Right kidney (tissue), 1 donor: ENCODE data around the gene DUSP22.

Experiments
- DNase-seq: peaks from one replicate; pipeline ENCODE4 v3.0.0-alpha.2; 2016

Gene DUSP22

DNA sequence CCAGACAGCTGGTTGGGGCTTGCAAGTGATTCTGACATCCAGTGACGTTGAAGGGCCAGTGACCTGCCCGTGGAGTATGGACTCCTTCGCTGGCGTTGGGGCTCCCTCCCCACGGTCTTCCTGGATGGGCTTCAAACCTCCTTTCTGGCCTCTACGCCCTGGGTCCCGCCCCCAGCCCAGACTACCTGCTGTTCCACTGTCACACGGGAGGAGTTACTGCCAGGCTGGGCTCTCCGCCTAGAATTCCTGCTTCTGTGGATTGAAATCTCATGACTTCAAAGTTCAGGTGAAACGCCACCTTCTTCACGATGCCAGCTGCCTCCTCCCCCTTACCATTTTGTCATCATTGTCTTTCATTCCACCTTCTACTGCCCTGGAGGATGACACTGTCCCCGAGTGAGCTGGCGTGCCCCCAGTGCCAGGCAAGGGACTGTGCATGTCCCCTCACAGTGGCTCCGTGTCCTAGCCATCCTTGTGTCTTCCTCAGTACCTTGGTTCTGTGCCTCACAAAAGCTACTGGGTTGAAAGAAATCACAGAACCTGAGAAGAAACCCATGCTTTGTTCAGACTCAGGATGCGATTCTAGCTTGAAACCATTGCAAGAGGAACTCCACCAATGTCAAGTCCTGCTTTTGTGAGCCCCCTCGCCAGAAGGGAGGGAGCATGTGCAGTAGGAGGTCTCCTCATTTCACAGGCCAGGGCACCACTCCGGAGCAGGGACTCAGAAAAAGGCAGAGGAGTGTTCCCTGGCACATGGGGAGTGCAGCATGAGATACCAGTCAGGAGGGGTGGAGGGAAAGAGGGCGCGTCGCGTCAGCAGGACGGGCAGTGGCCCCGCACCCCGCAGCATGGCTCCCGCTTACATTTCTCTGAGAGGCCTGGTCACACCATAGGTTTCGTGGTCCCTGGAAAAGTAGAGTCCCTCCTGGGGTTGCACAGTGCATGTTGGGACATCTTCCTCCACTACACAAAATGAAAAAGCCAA lies 88.2 kb downstream of the DUSP22 start:
- DNase-seq = no peak

DNA sequence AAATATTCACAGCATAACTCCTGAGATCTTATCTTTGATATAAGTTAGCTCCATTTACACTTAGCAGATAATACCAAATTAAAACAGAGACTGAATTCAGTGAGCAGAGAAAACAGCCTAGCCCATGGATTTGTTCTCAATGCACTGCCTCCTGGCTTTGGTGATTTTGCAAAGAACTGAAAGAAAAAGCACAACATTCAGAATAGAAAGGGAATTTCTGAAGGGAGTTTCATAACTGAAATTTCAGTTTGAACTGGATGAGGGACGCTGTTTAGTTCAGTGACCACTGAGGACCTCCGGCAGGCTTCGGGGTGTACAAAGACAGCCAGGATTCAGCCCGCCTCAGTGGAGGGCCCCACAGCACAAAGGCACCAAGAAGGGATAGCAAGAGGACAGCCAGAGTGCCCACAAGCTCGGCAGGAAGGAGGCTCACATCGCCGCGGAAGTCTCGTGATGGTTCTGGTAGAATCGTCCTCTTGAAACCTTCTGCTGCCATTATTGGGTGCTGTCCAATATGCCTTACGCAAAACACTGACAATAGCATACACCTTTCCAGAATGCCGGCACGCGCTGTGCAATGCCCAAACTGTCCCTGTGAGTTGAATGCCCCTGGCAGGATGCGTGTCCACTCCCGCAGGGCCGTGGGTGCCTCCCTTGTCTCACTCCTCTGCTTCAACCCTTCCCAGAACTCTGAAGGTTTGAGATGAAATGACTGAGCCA lies 89.6 kb downstream of the DUSP22 start:
- no peak for DNase-seq

GRCh38 chr6:382883-383810 lies 90.9 kb downstream of the DUSP22 start:
- no peak for DNase-seq

DNA sequence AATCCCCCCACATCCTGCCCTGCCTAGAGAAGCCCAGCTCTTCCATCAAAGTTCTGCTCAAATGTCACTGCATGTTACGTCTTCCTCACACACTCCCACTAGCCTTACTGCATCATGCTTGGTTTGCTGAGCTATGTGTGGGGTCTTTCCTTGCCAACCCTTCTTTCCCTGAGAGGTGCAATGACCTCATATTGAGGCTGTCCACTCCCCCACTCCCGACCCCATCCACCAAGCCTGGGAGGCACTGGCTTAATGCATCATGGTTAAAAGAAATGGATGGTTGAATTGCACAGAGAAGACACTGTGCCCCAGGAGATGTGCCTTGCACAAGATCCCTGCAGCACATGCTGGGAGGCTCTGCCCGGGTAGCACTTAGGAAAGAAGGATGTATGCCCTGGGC lies 91.6 kb downstream of the DUSP22 start:
- no peak for DNase-seq

DNA sequence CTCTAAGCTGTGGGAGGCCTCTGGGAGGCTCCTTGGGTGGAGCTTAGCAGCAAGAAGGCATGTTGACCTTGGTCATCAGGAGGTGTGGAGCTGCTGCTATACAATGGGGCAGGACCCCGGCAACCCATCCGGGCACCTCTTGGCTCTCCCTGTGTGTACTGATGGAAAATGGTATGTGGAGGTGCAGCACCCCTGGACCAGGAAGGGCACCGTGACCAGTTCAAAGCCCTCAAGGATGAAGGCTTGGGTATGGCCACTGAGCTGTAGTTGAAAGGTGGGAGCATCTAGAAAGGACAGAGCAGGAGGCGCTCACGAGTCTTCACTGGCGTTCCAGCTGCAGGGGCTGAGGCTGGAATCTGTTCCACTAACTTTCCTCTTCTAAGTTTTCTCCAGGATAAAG lies 92.6 kb downstream of the DUSP22 start:
- no peak for DNase-seq

DNA sequence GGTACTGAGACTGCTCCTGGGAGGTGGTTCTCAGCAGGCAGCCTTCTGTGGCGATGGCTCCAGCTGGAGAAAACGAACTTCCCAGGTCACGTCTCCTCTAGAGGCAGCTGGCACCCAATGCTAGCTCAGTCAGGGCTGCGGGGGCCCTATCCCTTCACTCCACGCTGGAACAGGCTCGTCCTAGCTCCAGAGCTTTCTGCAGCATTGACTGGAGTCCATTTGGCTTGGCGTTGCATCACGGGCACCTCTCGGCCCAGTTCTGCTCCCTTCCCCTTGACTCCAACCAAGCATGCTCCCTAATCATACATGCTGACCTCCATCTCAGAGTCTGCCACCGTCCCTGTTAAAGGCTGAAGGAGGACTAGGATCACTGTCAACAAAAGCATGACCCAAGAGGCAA lies 93.3 kb downstream of the DUSP22 start:
- no peak for DNase-seq

DNA sequence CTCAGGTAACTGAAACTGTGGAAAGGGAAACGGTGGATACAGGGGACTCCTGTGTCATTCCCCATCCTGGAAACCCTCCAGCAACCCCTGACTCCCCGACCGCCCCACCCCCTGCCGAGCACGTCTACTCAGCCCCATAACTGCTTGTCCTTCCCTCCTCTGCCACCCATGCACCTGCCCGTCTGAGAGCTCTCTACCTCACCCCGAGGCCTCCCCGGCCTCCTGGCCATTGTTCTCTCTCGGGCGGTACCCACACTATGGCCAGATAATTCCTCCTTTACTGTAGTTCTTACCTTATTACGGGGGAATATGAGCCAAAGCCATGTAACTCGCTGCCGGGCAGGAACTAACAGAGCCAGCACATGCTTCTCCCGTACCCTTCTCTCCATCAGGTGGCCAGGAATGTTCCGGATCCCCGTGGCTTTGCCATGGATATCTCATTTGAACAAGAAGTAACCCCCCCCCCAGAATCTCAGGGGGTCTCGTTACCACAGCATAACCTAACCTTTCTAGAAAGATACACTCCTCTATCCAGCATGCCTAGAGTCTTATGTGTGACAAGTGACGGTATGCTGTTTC lies 94.5 kb downstream of the DUSP22 start:
- DNase-seq = no peak

- no peak for DNase-seq
Observed at GRCh38 chr6:387293-387741, 95.0 kb downstream of the DUSP22 start.

- no peak for DNase-seq
Observed at GRCh38 chr6:388202-388903, 96.1 kb downstream of the DUSP22 start.

DNA sequence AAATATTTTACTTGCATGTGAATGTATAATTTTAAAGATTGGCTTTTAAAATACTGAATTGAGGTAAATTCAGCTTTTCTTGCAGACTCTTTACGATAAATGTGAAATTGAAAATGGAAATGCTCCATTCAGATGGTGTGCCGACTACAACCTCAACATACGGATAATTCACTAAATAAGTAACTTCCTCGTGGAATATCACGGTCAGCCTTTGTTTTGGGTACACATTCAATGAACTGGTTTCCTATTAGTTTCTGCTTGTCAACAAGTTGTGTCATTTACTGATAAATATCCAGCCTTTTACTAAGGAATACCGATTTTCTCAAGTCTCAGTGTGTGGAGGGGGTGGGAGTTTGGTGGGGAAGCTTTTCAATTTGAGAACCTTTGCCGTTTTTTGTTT lies 96.9 kb downstream of the DUSP22 start:
- no peak for DNase-seq

DNA sequence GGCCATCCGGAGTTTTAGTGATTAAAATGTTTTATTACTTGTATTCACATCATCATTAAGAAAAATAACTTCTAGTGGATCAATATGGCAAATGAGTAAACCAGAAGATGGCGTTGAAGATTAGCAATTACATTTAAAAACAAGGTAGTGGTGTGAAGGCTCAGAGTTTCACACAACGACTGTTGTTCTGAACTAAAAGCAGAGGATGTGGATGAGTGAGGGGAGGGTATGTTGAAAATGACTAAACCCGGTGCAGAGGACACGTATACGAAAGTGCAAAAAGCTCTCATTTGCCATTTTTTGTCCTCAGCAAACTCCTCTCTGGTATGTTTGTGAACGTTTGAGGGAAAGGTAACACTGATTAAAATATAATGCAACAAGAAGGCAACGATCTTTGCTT lies 97.3 kb downstream of the DUSP22 start:
- DNase-seq = no peak

DNA sequence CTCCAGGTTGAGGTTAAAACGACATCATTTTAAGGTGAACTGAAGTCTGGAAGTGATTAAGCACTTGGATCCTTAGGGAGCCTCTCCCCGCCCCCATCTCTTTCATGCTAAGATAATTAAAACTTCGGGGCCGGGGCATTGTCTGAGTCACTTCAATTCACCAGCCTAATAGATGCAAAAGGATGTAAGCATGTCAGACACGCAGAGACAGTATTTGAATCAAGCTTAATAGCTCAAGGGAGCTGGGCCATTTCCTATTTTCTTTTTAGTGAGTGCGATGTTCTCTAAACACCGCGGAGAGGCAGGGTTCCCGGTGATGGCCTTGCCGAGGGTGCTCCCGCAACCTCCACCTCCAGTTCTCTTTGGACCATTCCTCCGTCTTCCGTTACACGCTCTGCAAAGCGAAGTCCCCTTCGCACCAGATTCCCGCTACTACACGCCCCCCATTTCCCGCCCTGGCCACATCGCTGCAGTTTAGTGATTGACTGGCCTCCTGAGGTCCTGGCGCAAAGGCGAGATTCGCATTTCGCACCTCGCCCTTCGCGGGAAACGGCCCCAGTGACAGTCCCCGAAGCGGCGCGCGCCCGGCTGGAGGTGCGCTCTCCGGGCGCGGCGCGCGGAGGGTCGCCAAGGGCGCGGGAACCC lies 98.7 kb downstream of the DUSP22 start:
- peak; percentile 49 for DNase-seq

GRCh38 chr6:391559-392440 lies 99.5 kb downstream of the DUSP22 start, which contains the start of gene IRF4:
Gene IRF4 (plus strand): TSS chr6:391752. CDS start chr6:393153, 1,401 bp downstream.
- peak; percentile 69 for DNase-seq

GRCh38 chr6:392441-393390 lies 100.4 kb downstream of the DUSP22 start:
- DNase-seq = peak; percentile 69

- peak; percentile 61 for DNase-seq
Observed at GRCh38 chr6:393391-394221, 101.3 kb downstream of the DUSP22 start.

- DNase-seq = no peak
Observed at GRCh38 chr6:394641-395289, 102.5 kb downstream of the DUSP22 start.
